GM18505 (cell line): ENCODE measurements around the gene SMIM33.
"Not testable (repeated sequence)": the region's sequence is repeated elsewhere in the genome, so short reads cannot be mapped to it uniquely, and the experiment has no call there.

Experiments
- ATAC-seq: cut with Tn5 transposase; IDR thresholded peaks from one replicate; pipeline ENCODE4 v1.9.1; 2021; ENCODE audit not compliant: unreplicated experiment
- POLR2A ChIP-seq: IDR thresholded peaks from 4 replicates; pipeline ENCODE4 v1.6.1; 2011; ENCODE audit warnings: borderline replicate concordance; ENCODE audit not compliant: insufficient read depth, insufficient read length; ENCODE audit errors: extremely low read depth

SMIM33 gene

DNA sequence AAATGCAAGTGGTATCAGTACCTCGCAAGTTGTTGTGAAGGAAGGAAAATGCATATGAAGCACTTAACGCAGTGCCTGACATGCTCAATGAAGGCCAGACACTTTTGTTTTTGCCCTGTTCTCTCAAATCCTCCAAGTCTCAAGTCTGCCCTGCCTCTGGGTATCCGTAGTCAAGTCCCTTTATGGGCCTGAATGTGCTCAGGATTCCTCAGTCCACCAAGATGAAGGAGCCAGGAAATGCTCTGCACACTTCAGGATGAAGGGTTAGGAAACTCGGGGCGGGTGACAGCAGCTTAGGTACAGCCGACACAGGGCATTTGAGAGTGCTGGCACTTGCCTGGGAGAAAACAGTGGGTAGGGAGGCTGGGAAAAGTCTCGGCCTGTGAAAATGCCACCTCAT lies 9.6 kb upstream of the SMIM33 start:
- no peak for TF ChIP-seq POLR2A
- no peak for ATAC-seq

DNA sequence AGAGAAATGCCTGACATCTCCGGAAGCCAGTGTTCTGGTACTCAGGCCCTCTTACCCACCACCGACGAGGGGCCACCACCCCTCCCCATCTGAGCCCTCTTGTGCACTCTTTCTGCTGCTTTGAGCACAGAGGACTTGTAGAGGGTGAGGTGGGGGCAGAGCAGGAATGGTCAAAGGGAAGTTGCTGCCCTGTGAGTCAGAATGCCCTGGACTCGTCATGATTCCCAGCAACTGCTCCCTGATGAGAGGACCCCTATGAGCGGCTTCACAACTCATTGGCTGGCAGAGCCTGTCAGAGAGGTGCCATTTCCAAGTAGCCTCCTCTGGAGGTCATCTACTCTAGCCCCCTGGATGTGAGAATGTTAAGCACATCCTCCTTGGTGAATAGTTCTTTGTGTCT lies 9.1 kb upstream of the SMIM33 start:
- no peak for TF ChIP-seq POLR2A
- no peak for ATAC-seq

- no peak for TF ChIP-seq POLR2A
- ATAC-seq: no peak
These were observed 8.1 kb upstream of the SMIM33 start, which contains the start of gene ECSCR for GRCh38 chr5:139462586-139463276. Gene ECSCR (minus strand): TSS chr5:139462743. CDS start chr5:139462670, 73 bp downstream.

DNA sequence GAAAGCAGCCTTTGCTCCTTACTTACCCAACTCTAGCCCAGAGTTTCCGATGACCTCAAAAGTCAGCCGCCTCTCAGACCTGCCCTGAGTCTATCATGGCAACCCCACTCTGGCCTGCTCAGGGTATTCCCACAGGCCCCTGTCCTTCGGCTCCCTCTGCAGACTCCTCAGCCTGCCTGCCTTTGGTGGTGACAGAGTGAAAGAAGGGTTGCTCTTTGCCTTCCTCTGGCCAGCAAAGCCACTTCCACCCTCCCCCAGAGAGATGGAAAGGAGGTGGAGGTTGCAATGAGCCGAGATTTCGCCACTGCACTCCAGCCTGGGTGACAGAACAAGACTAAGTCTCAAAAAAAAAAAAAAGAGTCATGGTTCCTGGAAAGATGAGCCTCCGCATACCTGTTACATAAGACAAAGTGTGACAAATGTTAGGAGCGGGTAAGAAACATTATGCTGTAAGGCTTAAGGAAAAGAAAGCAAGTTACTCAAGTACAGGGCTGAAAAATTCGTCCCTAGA lies 2.3 kb upstream of the SMIM33 start:
- ATAC-seq: no peak

DNA sequence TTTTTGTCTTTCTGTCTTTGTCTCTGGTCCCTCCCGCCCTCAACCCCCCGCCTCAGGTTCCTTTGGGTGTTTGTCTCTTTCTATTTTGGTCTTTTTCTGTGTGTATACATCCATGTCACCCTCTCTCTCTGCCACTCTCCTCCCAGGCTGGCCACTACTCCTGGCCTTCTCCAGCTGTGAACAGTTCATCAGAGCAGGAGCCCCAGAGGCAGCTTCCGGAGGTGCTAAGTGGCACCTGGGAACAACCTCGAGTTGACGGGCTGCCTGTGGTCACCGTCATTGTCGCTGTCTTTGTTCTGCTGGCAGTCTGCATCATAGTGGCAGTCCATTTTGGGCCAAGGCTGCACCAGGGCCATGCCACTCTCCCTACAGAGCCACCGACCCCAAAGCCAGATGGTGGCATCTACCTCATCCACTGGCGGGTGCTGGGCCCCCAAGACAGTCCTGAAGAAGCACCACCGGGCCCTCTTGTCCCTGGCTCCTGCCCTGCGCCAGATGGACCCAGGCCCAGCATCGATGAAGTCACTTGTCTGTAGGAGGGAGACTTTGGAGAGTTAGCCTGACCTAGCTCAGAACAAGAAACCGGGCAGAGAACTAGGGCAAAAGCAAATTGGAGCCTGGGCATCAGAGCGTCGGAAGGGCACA lies 1.7 kb downstream of the SMIM33 start:
- ATAC-seq: no peak
- TF ChIP-seq POLR2A: no peak

More for the DNA sequence above, 2.3 kb upstream of the SMIM33 start:
- no peak for TF ChIP-seq POLR2A

DNA sequence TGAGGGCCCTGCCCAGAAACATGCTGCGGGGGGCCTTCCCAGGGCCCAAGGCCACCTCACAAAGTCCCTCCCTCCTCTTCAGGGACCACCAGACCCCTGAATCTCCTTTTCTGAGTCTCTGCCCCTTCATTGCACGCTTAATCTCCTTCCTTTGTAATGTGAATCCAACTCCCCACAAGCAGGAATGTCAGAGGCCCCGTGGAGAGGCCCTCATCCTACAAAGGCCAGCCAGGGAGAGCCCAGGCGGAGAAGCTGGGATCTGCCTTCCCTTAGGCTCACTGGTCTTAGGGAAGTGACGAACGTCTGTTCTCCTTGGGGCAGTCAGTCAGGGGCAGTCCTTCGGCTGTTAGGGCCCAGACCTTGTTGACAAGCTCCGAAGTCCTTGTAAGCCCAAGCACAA lies 2.3 kb downstream of the SMIM33 start:
- no peak for ATAC-seq

DNA sequence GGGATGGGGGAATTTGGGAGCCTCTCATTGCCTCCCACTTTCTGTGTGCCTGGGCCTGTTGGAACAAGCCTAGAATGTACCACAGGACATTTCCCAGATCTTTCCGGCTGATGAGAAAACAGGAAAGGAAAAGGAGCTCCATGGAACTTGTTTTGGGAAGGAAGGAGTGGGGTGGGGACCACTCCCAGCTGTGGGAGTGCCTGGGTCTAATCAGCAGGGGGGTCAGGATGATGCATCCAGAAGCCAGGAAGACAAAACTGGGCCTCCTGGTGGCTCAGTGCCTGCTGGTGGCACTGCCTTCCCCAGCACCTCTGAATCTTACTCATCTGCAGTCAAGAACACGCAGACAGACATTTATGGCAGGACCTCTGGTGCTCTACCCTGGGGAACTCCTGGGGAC lies 2.8 kb downstream of the SMIM33 start:
- TF ChIP-seq POLR2A: no peak

More for the DNA sequence above, 2.3 kb downstream of the SMIM33 start:
- TF ChIP-seq POLR2A: no peak

DNA sequence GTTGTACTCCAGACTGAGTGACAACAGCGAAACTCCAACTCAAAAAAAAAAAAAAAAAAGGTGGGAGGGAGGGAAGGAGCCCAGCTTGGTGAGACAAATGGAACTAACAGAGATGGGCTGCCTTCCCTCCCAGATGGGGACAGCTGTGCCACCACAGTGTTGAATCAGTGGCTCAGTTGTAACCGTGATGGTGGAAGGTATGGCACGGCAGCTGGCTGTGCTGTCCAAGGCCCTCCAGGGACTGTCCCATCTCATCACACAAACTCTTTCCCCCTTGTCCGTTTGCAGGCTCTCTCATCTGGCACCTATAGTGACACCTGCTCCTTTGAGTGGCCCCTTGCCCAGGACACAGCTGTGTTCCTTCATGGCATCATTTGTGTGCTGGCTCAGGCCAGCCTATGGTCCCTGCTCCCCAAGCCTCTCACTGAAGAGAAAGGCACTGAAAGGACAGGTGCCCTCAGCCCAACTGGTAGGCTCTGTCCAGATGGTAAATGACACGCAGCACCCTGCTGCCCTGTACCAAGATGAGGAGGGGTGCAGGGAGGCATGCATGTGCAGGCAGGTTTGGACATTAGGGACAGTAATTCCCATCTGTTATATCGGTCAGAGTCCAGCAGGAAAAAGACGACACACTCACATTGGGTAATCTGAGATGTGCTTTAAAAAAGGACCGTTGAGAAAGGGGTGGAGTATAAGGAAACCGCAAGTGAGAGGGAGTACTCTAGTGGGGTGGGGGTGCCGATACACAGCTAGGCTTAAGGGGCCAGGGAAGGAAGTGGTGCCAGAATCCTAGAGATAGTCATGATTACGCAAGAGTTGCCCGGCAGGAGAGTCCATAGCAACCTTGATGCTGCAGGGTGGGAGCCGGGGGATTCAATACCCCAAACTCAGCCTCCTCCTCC lies 4.3 kb downstream of the SMIM33 start:
- no peak for TF ChIP-seq POLR2A
- ATAC-seq: no peak

More for the DNA sequence above, 2.8 kb downstream of the SMIM33 start:
- ATAC-seq: no peak

GRCh38 chr5:139475865-139476617 lies 5.2 kb downstream of the SMIM33 start:
- TF ChIP-seq POLR2A: no peak

DNA sequence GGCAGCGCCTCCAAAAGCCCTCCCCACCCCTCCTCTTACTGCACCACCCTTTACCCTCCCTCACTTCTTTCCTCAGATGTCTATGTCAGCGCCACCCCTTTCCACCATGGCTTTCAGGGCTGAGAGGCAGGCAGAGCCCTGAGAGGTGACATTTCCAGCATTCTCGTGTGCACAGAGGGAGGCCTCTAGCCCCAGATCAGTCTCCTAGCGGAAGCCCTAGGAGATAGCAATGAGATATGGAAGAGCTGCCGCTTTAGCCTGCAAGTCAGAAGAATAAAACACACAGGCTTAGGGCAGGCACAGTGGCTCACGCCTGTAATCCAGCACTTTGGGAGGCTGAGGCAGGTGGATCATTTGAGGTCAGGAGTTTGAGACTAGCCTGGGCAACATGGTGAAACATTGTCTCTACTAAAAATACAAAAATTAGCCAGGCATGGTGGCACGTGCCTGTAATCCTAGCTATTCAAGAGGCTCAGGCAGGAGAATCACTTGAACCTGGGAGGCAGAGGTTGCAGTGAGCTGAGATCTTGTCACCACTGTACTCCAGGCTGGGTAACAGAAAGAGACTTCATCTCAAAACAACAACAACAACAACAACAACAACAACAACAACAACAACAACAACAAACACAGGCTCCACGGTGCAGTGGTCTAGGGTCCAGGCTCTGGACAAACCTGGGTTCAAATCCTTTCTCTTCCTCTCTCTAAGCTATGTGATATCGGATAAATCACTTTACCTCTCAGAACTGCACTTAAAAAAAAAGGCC lies 8.0 kb downstream of the SMIM33 start:
- not testable (repeated sequence) for ATAC-seq

More at GRCh38 chr5:139475865-139476617, 5.2 kb downstream of the SMIM33 start:
- ATAC-seq: no peak

DNA sequence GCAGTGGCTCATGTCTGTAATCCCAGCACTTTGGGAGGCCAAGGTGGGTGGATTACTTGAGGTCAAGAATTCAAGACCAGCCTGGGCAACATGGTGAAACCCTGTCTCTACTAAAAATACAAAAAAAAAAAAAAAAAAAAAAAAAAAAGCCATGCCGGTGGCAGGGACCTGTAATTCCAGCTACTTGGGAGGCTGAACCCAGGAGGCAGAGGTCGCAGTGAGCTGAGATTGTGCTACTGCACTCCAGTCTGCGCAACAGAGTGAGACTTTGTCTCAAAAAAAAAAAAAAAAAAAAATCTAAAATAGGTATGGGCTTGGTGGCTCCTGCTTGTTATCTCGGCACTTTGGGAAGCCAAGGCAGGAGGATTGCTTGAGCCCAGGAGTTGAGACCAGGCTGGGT lies 8.9 kb downstream of the SMIM33 start:
- ATAC-seq: not testable (repeated sequence)

DNA sequence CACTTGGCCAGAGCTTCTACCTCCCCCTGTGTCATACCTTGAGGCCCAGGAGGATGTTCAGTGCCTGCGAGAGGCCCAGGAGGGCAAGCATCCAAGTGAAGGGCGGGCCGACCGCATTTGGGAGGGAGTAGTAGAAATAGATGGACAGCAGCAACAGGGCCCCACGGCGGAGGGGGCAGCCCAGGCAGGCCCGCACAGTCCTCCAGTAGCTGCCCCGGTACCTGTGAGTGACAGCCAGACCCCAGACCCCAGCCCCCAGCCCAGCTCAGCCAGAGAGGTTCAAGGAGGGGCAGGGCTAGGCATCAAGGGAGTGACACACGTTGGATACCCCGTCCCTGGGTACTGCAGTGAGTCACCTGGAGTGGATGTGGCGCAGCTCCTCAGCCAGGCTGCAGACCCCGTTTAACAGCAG lies 10.3 kb downstream of the SMIM33 start:
- no peak for ATAC-seq
- no peak for TF ChIP-seq POLR2A

DNA sequence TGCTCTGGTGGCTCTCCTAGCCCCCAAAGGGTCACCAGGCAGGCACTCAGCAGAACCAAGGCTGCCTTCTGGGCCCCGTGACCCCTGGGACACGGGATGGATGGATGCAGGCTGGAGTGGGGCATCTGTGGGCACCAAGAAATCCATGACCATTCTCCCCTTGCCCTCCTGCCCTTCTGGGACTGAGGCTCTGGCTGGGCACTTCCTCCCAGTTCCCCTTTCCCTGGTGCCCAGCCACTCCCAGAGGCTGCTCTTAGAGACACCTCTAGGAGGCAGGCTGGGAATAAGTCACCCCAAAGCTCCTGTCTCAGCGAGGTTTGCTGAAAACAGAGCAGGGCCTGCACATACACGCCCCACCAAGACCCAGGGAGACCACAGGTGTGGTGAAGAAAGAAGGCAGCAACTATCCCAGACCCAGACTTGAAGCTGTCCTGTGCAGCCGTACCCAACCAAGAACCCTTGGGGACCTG lies 10.8 kb downstream of the SMIM33 start:
- ATAC-seq: no peak
- TF ChIP-seq POLR2A: no peak
